NCI-H1092 treated with DMSO at 0.1 percent for 48 hours (cell line): ENCODE results near the gene PPP4R3A.
"Not testable (repeated sequence)": the region's sequence is repeated elsewhere in the genome, so short reads cannot be mapped to it uniquely, and the experiment has no call there.

Experiments
- DNase-seq: peaks from one replicate; lab custom pipeline; 2025; lab: John Stamatoyannopoulos, UW

PPP4R3A gene

DNA sequence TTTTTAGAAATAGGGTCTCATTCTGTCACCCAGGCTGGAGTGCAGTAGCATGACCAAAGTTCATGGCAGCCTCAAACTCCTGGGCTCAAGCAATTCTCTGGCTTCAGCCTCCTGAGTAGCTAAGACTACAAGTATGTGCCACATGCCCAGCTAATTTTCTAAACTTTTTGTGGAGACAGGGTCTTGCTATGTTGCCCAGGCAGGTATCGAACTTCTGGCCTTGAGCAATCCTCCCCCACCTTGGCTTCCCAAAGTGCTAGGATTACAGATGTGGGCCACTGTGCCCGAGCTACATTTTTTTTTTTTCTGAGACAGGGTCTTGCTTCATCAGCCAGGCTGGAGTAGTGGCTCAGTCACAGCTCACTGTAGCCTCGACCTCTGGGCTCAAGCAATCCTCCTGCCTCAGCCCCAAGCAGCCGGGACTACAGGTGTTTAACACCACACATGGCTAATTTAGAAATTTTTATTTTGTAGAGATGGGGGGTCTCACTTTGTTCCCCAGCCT lies 7.1 kb downstream of the PPP4R3A start:
- no peak for DNase-seq

- DNase-seq = no peak
Measured at GRCh38 chr14:91501951-91502930, 7.9 kb downstream of the PPP4R3A start.

DNA sequence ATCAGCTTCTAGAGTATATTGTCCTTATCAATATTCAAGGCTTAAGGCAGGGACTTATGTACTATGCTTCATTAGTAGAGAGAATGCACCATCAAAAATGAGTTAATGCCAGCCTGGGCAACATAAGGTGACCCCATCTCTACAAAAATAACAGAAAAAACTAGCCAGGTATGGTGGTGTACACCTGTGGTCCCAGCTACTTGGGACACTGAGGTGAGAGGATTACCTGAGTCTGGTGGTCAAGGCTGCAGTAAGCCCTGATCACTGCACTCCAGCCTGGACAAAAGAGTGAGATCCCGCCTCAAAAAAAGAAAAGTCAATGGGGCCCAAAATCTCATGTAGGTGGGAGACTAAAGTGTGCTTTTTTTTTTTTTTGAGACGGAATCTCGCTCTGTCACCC lies 8.8 kb downstream of the PPP4R3A start:
- no peak for DNase-seq

DNA sequence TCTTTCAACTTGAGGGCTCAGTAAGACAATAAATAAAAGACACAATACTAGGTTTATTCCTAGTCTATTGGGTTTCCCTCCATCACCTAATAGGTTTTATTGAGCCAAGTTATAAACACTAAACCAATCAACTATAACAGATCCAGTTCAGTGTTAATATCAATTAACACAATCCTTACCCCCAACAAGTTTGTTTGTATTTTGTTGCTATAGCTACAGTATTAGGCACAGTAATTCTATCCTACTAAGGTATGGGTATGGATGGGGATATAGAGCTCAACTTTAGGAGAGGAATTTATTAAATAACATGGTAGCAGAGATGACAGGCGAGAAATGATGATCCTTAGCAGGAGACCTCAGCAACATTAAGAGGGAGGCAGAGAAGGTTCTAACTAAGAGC lies 13.3 kb downstream of the PPP4R3A start:
- no peak for DNase-seq

GRCh38 chr14:91494392-91495065 lies 15.6 kb downstream of the PPP4R3A start:
- not testable (repeated sequence) for DNase-seq

- DNase-seq = no peak
Measured at GRCh38 chr14:91493169-91493568, 16.9 kb downstream of the PPP4R3A start.

GRCh38 chr14:91484744-91485143 lies 25.4 kb downstream of the PPP4R3A start:
- no peak for DNase-seq

GRCh38 chr14:91484186-91484585 lies 25.9 kb downstream of the PPP4R3A start:
- DNase-seq = no peak

DNA sequence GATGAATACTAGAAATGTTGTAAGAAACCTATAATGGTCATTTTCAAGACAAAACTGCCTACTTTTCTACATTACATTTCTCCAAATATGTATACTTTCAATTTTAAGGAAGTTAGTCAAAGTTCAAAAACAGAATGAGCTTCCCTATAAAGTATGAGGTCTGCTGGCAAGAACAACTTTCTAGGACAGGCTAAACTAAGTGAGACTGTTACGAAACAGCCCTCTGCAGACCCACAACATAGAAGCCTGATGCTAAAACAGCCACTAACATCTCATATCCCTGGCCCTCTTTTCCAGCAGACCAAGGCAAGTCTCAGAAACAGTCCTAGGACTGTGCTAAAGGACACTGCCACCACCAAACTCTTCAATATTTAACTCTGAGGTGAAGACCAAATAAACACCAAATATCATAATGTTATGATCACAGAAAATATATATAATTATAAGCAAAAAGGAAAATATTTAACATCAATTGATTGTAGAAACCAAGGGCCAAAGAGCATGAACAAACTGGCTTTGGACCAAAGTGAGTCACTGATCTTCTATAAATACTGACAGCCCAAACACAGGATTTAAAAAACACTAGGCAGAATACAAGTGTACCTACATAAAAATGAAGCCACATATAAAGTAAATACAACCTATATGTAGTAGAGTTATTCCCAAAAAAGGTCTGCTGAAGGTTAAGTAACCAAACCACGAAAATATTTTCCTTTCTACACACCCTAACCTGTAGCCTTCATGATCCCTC lies 27.7 kb downstream of the PPP4R3A start:
- no peak for DNase-seq

GRCh38 chr14:91477388-91477787 lies 32.7 kb downstream of the PPP4R3A start:
- DNase-seq = no peak

DNA sequence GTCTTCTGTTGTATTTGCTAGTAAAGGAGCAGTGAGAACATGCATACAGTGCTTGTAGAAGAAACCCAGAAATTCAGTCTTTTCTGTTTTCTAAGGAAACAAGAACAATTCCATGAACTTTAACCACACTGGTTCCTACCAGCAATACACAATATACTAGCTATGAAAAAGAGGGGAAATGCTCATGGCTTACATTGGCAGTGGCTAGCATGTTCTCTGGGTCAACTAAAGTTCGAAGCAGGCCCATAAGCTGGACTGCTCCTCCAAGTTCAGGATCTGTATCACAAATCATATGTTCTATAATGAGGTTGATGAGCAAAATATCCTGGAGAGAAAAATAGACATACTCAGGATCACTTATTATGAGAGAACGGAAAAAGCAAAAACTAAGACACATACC lies 37.1 kb downstream of the PPP4R3A start:
- no peak for DNase-seq

DNA sequence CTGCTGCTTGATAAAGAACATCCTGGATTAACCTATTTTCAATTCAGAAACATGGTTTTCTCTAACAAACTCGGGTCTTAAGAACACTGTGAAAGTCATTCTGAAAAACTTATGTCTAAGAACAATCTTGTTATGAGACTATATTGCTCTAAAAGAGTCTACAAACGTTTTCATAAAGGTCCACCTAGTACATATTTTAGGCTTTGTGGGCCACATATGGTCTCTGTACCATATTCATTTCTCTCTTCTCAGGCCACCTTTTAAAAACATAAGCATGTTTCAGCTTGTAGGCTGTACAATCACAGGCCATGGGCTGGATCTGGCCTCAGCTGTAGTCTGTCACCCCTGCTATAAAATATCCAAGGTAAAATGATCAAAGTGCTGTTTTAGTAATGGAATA lies 39.9 kb downstream of the PPP4R3A start:
- no peak for DNase-seq

- DNase-seq = peak; percentile 15
Measured at GRCh38 chr14:91466192-91466591, 43.9 kb downstream of the PPP4R3A start.

- DNase-seq = no peak
Measured at GRCh38 chr14:91464615-91465205, 45.4 kb downstream of the PPP4R3A start.

DNA sequence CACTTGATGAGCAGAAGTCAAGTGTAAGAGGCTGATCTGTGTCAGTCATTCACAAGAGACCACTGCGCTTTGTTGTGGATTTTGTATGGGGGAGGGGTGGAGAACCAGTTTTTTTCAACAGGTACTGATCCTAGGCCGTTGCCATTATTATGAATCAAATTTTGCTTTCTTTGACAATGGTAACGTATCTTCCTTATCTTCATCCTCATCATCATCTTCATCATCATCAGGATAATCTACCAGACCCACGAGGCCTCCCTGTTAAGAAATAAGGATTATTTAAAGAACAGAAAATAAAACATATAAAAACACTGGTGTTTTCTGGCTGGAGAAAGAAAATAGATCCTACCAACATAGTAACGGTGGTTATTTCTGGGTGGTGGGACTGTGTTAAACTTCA lies 51.5 kb downstream of the PPP4R3A start:
- DNase-seq = no peak

GRCh38 chr14:91456283-91456682 lies 53.8 kb downstream of the PPP4R3A start:
- DNase-seq = no peak

GRCh38 chr14:91454580-91454979 lies 55.5 kb downstream of the PPP4R3A start:
- DNase-seq = no peak

DNA sequence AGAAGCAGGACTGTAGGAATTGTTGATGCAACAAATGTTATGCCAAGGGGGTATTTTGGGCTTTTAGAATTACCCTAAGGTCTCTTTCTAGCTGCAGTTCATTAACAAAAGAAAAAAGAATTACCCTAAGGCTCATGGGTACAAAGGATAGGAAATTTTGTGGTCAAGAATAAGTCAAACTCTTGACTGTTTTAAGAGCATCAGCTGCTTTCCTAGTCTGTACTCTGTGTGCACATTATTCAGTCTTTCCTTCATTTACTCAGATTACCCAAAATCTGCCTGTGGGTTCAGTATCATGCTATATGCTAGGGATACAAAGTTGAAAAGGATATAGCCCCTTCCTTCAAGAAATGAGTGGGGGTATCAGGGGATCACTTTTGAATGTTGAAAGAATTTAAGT lies 56.0 kb downstream of the PPP4R3A start:
- DNase-seq = no peak

DNA sequence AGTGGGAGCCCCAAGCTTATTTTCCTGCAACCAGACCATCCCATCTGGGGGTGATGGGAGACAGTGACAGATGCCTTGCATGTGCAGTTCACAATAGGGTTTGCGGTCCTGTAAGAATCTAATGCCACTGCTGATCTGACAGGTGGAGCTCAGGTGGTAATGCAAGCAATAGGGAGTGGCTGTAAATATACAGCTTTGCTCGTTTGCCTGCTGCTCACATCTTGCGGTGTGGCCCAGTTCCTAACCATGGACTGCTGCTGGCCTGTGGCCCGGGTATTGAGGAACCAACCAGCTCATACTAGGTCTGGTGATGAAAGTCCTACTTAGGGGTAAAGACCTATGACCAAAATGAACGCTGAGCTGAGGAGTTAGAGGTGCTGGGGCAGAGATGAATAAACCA lies 56.4 kb downstream of the PPP4R3A start:
- DNase-seq = no peak

GRCh38 chr14:91444335-91445020 lies 65.6 kb downstream of the PPP4R3A start:
- no peak for DNase-seq

DNA sequence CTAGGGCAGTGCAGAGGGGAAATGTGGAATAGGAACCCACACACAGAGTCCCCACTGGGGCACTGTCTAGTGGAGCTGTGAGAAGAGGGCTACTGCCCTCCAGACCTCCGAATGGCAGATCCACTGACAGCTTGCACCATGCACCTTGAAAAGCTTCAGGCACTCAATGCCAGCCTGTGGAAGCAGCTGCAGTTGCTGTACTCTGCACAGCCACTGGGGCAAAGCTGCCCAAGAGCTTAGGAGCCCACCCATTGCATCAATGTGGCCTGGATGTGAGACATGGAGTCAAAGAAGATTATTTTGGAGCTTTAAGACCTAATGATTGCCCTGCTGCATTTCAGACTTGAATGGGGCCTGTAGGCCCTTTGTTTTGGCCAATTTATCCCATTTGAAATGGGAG lies 70.8 kb downstream of the PPP4R3A start:
- DNase-seq = no peak
